ENCODE measurements around the gene AURKA.

Gene AURKA

GRCh38 chr20:56389807-56390206 is 2.2 kb downstream of the AURKA start:
- DNase-seq: no peak

GRCh38 chr20:56388882-56389281 is 3.1 kb downstream of the AURKA start:
- DNase-seq: no peak

GRCh38 chr20:56386219-56386618 is 5.8 kb downstream of the AURKA start:
- DNase-seq: no peak

- no peak for DNase-seq
These were observed 6.9 kb downstream of the AURKA start for GRCh38 chr20:56385130-56385529.

- DNase-seq: no peak
These were observed 8.7 kb downstream of the AURKA start for GRCh38 chr20:56383334-56383733.

GRCh38 chr20:56382696-56383095 is 9.3 kb downstream of the AURKA start:
- DNase-seq: no peak

GRCh38 chr20:56381501-56381900 is 10.5 kb downstream of the AURKA start:
- no peak for DNase-seq

- DNase-seq: no peak
These were observed 11.6 kb downstream of the AURKA start for GRCh38 chr20:56380375-56380774.

GRCh38 chr20:56378386-56378785 is 13.6 kb downstream of the AURKA start:
- DNase-seq: no peak

- no peak for DNase-seq
These were observed 15.7 kb downstream of the AURKA start for GRCh38 chr20:56376331-56376730.

- no peak for DNase-seq
These were observed 18.1 kb downstream of the AURKA start for GRCh38 chr20:56373942-56374341.

GRCh38 chr20:56372850-56373249 is 19.2 kb downstream of the AURKA start:
- DNase-seq: no peak

GRCh38 chr20:56371977-56372376 is 20.0 kb downstream of the AURKA start:
- DNase-seq: no peak

GRCh38 chr20:56369179-56369578 is 22.8 kb downstream of the AURKA start:
- no peak for DNase-seq

GRCh38 chr20:56368351-56369134 is 23.5 kb downstream of the AURKA start:
- no peak for DNase-seq

- DNase-seq: no peak
These were observed 28.5 kb downstream of the AURKA start for GRCh38 chr20:56363491-56363890.

- no peak for DNase-seq
These were observed 29.1 kb downstream of the AURKA start for GRCh38 chr20:56362833-56363413.

- no peak for DNase-seq
These were observed 30.1 kb downstream of the AURKA start for GRCh38 chr20:56361900-56362299.

GRCh38 chr20:56360908-56361205 is 31.2 kb downstream of the AURKA start:
- no peak for DNase-seq

GRCh38 chr20:56360133-56360907 is 31.7 kb downstream of the AURKA start:
- no peak for DNase-seq

- DNase-seq: no peak
These were observed 32.5 kb downstream of the AURKA start for GRCh38 chr20:56359212-56360132.

GRCh38 chr20:56358600-56359211 is 33.3 kb downstream of the AURKA start, which contains the start of gene FAM210B:
FAM210B (plus strand) TSS chr20:56358974; CDS start chr20:56359006, 32 bp downstream.
- DNase-seq: peak; percentile 72
